Activated CD4-positive, alpha-beta T cell treated with anti-CD3 and anti-CD28 coated beads, Interleukin-2, amount 50 U/mL, for 24 hours (primary cell): ENCODE measurements around the gene SLCO1B1.
"Not testable (repeated sequence)": the region's sequence is repeated elsewhere in the genome, so short reads cannot be mapped to it uniquely, and the experiment has no call there.

Experiments
- DNase-seq, 2 donors: peaks; one replicate each; pipeline ENCODE4 v3.0.0-alpha.2; 2020; ENCODE audit warnings: low read depth in 1 of 2, low spot score in 1 of 2

Gene SLCO1B1

GRCh38 chr12:21130998-21131397, at the start of gene SLCO1B1:
Gene SLCO1B1 (plus strand): TSS chr12:21131194. CDS start chr12:21141575, 10,381 bp downstream.
- DNase-seq: no peak

- not testable (repeated sequence) for DNase-seq
These were observed 46.2 kb upstream of the SLCO1B1 start for GRCh38 chr12:21084753-21085152.

GRCh38 chr12:21111732-21112131, 19.3 kb upstream of the SLCO1B1 start:
- no peak for DNase-seq

GRCh38 chr12:21113266-21113665, 17.7 kb upstream of the SLCO1B1 start:
- DNase-seq: no peak

GRCh38 chr12:21117995-21118394, 13.0 kb upstream of the SLCO1B1 start:
- no peak for DNase-seq

- DNase-seq: no peak
These were observed 12.2 kb upstream of the SLCO1B1 start for GRCh38 chr12:21118760-21119159.

- DNase-seq: no peak
These were observed 1.6 kb upstream of the SLCO1B1 start for GRCh38 chr12:21129351-21129750.

- DNase-seq: no peak
These were observed 1.1 kb upstream of the SLCO1B1 start for GRCh38 chr12:21129906-21130305.

- DNase-seq: not testable (repeated sequence)
These were observed 6.5 kb downstream of the SLCO1B1 start for GRCh38 chr12:21137318-21137999.

- DNase-seq: no peak
These were observed 7.0 kb downstream of the SLCO1B1 start for GRCh38 chr12:21138016-21138415.

- DNase-seq: no peak
These were observed 13.3 kb downstream of the SLCO1B1 start for GRCh38 chr12:21144309-21144708.

GRCh38 chr12:21149861-21150260, 18.9 kb downstream of the SLCO1B1 start:
- not testable (repeated sequence) for DNase-seq

GRCh38 chr12:21151184-21151583, 20.2 kb downstream of the SLCO1B1 start:
- no peak for DNase-seq

- DNase-seq: no peak
These were observed 24.7 kb downstream of the SLCO1B1 start for GRCh38 chr12:21155522-21156351.

- no peak for DNase-seq
These were observed 34.1 kb downstream of the SLCO1B1 start for GRCh38 chr12:21165048-21165447.

- no peak for DNase-seq
These were observed 39.0 kb downstream of the SLCO1B1 start for GRCh38 chr12:21169878-21170472.

GRCh38 chr12:21172079-21172478, 41.1 kb downstream of the SLCO1B1 start:
- DNase-seq: no peak

- no peak for DNase-seq
These were observed 52.8 kb downstream of the SLCO1B1 start for GRCh38 chr12:21183721-21184275.

GRCh38 chr12:21190016-21190415, 59.0 kb downstream of the SLCO1B1 start:
- DNase-seq: no peak

GRCh38 chr12:21214433-21214832, 83.4 kb downstream of the SLCO1B1 start:
- DNase-seq: not testable (repeated sequence)

- DNase-seq: no peak
These were observed 88.2 kb downstream of the SLCO1B1 start for GRCh38 chr12:21219206-21219605.

GRCh38 chr12:21220266-21220665, 89.3 kb downstream of the SLCO1B1 start:
- DNase-seq: no peak
